DOHH2 (cell line): Measurements from ENCODE around the gene DIP2C.

Source experiments
- H3F3A ChIP-seq: fragments of 200-600 bp; sonication (generic), shearing (Covaris generic); 2 replicates; pipeline ENCODE4 v1.6.0; 2016; ENCODE audit warnings: antibody characterized with exemption, mild to moderate bottlenecking; ENCODE audit not compliant: control insufficient read depth, insufficient read depth
- H3K27ac ChIP-seq: fragments of 200-600 bp; sonication (generic); 2 replicates; pipeline ENCODE4 v1.5.1; 2014; ENCODE audit warnings: low read depth, mild to moderate bottlenecking, low read length, moderate library complexity
- H3K27me3 ChIP-seq: fragments of 200-600 bp; sonication (generic); 2 replicates; pipeline ENCODE4 v1.6.1; 2014; ENCODE audit warnings: mild to moderate bottlenecking, low read length, mixed read lengths; ENCODE audit not compliant: control insufficient read depth
- H3K36me3 ChIP-seq: fragments of 200-600 bp; sonication (generic); 2 replicates; pipeline ENCODE4 v1.6.1; 2014; ENCODE audit warnings: mild to moderate bottlenecking, low read length, moderate library complexity, mixed read lengths; ENCODE audit not compliant: control insufficient read depth
- H3K4me1 ChIP-seq: fragments of 200-600 bp; sonication (generic); 2 replicates; pipeline ENCODE4 v1.6.1; 2014; ENCODE audit warnings: mild to moderate bottlenecking, low read length, mixed read lengths; ENCODE audit not compliant: control insufficient read depth
- H3K4me2 ChIP-seq: fragments of 200-600 bp; sonication (generic); 2 replicates; pipeline ENCODE4 v1.6.0; 2014; ENCODE audit warnings: mild to moderate bottlenecking, low read length, moderate library complexity
- H3K4me3 ChIP-seq: fragments of 200-600 bp; sonication (generic); 2 replicates; pipeline ENCODE4 v1.5.1; 2014; ENCODE audit warnings: mild to moderate bottlenecking, low read length, mixed read lengths
- H3K79me2 ChIP-seq: fragments of 200-600 bp; sonication (generic); 2 replicates; pipeline ENCODE4 v1.6.1; 2014; ENCODE audit warnings: mild to moderate bottlenecking, low read length, mixed read lengths; ENCODE audit not compliant: control insufficient read depth
- H3K9me2 ChIP-seq: fragments of 200-600 bp; sonication (generic); replicated peaks from 2 replicates; pipeline ENCODE4 v1.6.1; 2014; ENCODE audit warnings: mild to moderate bottlenecking, low read length, mixed read lengths; ENCODE audit not compliant: control insufficient read depth
- H3K9me3 ChIP-seq: fragments of 200-600 bp; sonication (generic); 2 replicates; pipeline ENCODE4 v1.6.1; 2014; ENCODE audit warnings: antibody characterized with exemption, low read length, mixed read lengths; ENCODE audit not compliant: control insufficient read depth, insufficient read depth
- H4K20me1 ChIP-seq: fragments of 200-600 bp; sonication (generic); 2 replicates; pipeline ENCODE4 v1.6.0; 2014; ENCODE audit warnings: low read depth, mild to moderate bottlenecking, antibody characterized with exemption, low read length, moderate library complexity; ENCODE audit not compliant: control insufficient read depth, insufficient read depth
- EZH2phosphoT487 ChIP-seq: fragments of 200-600 bp; sonication (generic); IDR thresholded peaks from 2 replicates; pipeline ENCODE4 v1.6.1; 2017; ENCODE audit warnings: borderline replicate concordance, mild to moderate bottlenecking, antibody characterized with exemption, low read length, moderate library complexity, mixed read lengths
- TF ChIP-seq, protein P1 (sequence below): fragments of 200-600 bp; sonication (generic); IDR thresholded peaks from one replicate; pipeline ENCODE4 v1.5.1; 2014; ENCODE audit warnings: antibody characterized with exemption, mild to moderate bottlenecking, low read depth, low read length; ENCODE audit not compliant: poor library complexity, severe bottlenecking

Gene DIP2C

GRCh38 chr10:373015-373414, 316.5 kb downstream of the DIP2C start:
- no peaks in the 10 kb centered on the region for H4K20me1 ChIP-seq
- TF ChIP-seq EZH2phosphoT487 = no peak
- TF ChIP-seq, protein P1, sequence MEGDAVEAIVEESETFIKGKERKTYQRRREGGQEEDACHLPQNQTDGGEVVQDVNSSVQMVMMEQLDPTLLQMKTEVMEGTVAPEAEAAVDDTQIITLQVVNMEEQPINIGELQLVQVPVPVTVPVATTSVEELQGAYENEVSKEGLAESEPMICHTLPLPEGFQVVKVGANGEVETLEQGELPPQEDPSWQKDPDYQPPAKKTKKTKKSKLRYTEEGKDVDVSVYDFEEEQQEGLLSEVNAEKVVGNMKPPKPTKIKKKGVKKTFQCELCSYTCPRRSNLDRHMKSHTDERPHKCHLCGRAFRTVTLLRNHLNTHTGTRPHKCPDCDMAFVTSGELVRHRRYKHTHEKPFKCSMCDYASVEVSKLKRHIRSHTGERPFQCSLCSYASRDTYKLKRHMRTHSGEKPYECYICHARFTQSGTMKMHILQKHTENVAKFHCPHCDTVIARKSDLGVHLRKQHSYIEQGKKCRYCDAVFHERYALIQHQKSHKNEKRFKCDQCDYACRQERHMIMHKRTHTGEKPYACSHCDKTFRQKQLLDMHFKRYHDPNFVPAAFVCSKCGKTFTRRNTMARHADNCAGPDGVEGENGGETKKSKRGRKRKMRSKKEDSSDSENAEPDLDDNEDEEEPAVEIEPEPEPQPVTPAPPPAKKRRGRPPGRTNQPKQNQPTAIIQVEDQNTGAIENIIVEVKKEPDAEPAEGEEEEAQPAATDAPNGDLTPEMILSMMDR = no peak
- H3K27me3 ChIP-seq = no peaks in the 10 kb centered on the region
- H3K9me3 ChIP-seq = no peaks in the 10 kb centered on the region
- no peaks in the 10 kb centered on the region for H3K9me2 ChIP-seq
- H3K79me2 ChIP-seq = no peaks in the 10 kb centered on the region
- H3K27ac ChIP-seq = no peak overlapping the region
- peaks cover 17% of the 10 kb centered on the region for H3K4me1 ChIP-seq
- H3K36me3 ChIP-seq = peaks cover 34% of the 10 kb centered on the region
- H3K4me2 ChIP-seq = no peak overlapping the region
- no peak overlapping the region for H3K4me3 ChIP-seq
- H3F3A ChIP-seq = peaks cover 6% of the 10 kb centered on the region; the same call in 1 of the 2 replicates

- TF ChIP-seq, protein P1 = no peak
- no peak for TF ChIP-seq EZH2phosphoT487
- Histone ChIP-seq H3K4me2 (no peak overlapping the region), H3K27ac (no peak overlapping the region), H3K4me1 (peaks cover 18% of the 10 kb centered on the region), H3K79me2 (no peaks in the 10 kb centered on the region), H3K27me3 (no peaks in the 10 kb centered on the region), H3K9me2 (no peaks in the 10 kb centered on the region), H3K36me3 (peaks cover 34% of the 10 kb centered on the region), H3K9me3 (no peaks in the 10 kb centered on the region), H4K20me1 (no peaks in the 10 kb centered on the region), H3K4me3 (no peak overlapping the region), H3F3A (peaks cover 6% of the 10 kb centered on the region)
Measured at GRCh38 chr10:372566-372965, 316.9 kb downstream of the DIP2C start.

DNA sequence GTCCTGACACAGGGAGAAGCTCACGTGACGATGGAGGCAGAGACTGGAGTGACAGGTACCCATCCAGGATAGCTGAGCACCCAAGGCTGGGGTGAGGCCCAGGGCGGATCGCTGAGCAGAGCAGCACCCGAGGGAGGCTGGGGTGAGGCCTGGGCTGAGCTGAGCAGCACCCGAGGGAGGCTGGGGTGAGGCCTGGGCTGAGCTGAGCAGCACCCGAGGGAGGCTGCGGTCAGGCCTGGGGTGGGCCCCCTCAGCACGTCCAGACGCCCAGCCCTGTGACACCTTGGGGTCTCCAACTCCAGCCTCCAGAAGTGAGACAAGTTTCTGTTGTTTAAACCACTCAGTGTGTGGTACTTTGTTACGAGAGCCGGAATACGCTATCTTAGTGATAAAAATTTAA, 318.0 kb downstream of the DIP2C start:
- peaks cover 12% of the 10 kb centered on the region for H3F3A ChIP-seq
- TF ChIP-seq, protein P1 = no peak
- TF ChIP-seq EZH2phosphoT487 = no peak
- no peaks in the 10 kb centered on the region for H3K27me3 ChIP-seq
- H3K4me3 ChIP-seq = no peak overlapping the region
- H3K4me2 ChIP-seq = no peak overlapping the region
- no peaks in the 10 kb centered on the region for H3K9me3 ChIP-seq
- H3K4me1 ChIP-seq = peaks cover 29% of the 10 kb centered on the region
- no peaks in the 10 kb centered on the region for H3K9me2 ChIP-seq
- H4K20me1 ChIP-seq = no peaks in the 10 kb centered on the region
- H3K79me2 ChIP-seq = no peaks in the 10 kb centered on the region
- no peak overlapping the region for H3K27ac ChIP-seq
- peaks cover 36% of the 10 kb centered on the region for H3K36me3 ChIP-seq

DNA sequence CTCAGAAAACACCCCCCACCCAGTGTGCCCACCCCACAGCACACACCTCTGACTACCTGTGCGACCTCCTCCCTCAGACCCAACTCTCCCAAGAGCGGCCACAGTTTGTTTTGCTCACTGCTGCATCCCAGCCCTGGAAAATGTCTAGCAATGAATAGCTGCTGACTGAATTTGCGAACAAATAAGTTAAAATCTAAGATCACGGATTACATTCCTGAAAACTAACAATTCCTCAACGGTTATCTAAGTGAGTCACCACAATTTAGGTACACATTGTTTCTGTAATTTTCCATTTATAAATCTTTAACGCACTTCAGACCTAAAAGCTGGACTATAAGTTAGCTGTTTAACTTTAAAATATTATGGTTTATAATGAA, 319.0 kb downstream of the DIP2C start:
- no peaks in the 10 kb centered on the region for H4K20me1 ChIP-seq
- no peak overlapping the region for H3K4me2 ChIP-seq
- no peak overlapping the region for H3K27ac ChIP-seq
- H3K4me1 ChIP-seq = peaks cover 40% of the 10 kb centered on the region
- TF ChIP-seq EZH2phosphoT487 = no peak
- TF ChIP-seq, protein P1 = no peak
- peaks cover 41% of the 10 kb centered on the region for H3K36me3 ChIP-seq
- H3K4me3 ChIP-seq = no peak overlapping the region
- peaks cover 13% of the 10 kb centered on the region for H3F3A ChIP-seq
- H3K79me2 ChIP-seq = no peaks in the 10 kb centered on the region
- no peaks in the 10 kb centered on the region for H3K9me2 ChIP-seq
- H3K27me3 ChIP-seq = no peaks in the 10 kb centered on the region
- no peaks in the 10 kb centered on the region for H3K9me3 ChIP-seq
